H9 (cell line): ENCODE measurements around the gene EFCAB6. TPM values are rescaled to one million over a fixed set of nuclear protein-coding genes. Genes with fewer than 3 reads are reported as not detected.

Source experiments
- DNase-seq: peaks from one replicate; pipeline ENCODE4 v3.0.0-alpha.2; 2017
- H2AFZ ChIP-seq: one replicate; pipeline ENCODE4 v1.6.1; 2013; ENCODE audit warnings: mild to moderate bottlenecking, low read length, control low read depth, moderate library complexity
- H2AK5ac ChIP-seq: 2 replicates; pipeline ENCODE4 v1.6.1; 2013; ENCODE audit warnings: low read length, control low read depth, mixed read lengths; ENCODE audit not compliant: insufficient read length
- H2BK120ac ChIP-seq: one replicate; pipeline ENCODE4 v1.6.1; 2013; ENCODE audit warnings: low read depth, mild to moderate bottlenecking, low read length, control low read depth, inconsistent platforms; ENCODE audit not compliant: poor library complexity, severe bottlenecking
- H2BK12ac ChIP-seq: 2 replicates; pipeline ENCODE4 v1.6.1; 2013; ENCODE audit warnings: low read length, control low read depth, mixed read lengths, low read depth; ENCODE audit not compliant: insufficient read length
- H2BK15ac ChIP-seq: 2 replicates; pipeline ENCODE4 v1.6.1; 2013; ENCODE audit warnings: low read depth, low read length, control low read depth
- H2BK20ac ChIP-seq: one replicate; pipeline ENCODE4 v1.6.1; 2013; ENCODE audit warnings: low read depth, mild to moderate bottlenecking, low read length, control low read depth, inconsistent platforms; ENCODE audit not compliant: poor library complexity, severe bottlenecking
- H2BK5ac ChIP-seq: 2 replicates; pipeline ENCODE4 v1.6.1; 2013; ENCODE audit warnings: low read length, control low read depth, mixed read lengths; ENCODE audit not compliant: insufficient read length
- H3K14ac ChIP-seq: 2 replicates; pipeline ENCODE4 v1.6.1; 2013; ENCODE audit warnings: low read length, control low read depth; ENCODE audit not compliant: insufficient read depth
- H3K18ac ChIP-seq: 2 replicates; pipeline ENCODE4 v1.6.1; 2013; ENCODE audit warnings: low read depth, mild to moderate bottlenecking, mixed read lengths, low read length, control low read depth; ENCODE audit not compliant: insufficient read length
- H3K23ac ChIP-seq: 2 replicates; pipeline ENCODE4 v1.6.1; 2013; ENCODE audit warnings: low read length, control low read depth, mixed read lengths, low read depth; ENCODE audit not compliant: insufficient read length
- H3K23me2 ChIP-seq: 2 replicates; pipeline ENCODE4 v1.6.1; 2013; ENCODE audit warnings: low read depth, mild to moderate bottlenecking, mixed read lengths, low read length, control low read depth; ENCODE audit not compliant: insufficient read length, poor library complexity, severe bottlenecking
- H3K27ac ChIP-seq: 2 replicates; pipeline ENCODE4 v1.5.1; 2013; ENCODE audit warnings: low read length, control low read depth, mixed read lengths, low read depth; ENCODE audit not compliant: insufficient read length
- H3K27me3 ChIP-seq: 2 replicates; pipeline ENCODE4 v1.6.1; 2013; ENCODE audit warnings: low read length, control low read depth, inconsistent platforms; ENCODE audit not compliant: insufficient read depth
- H3K4ac ChIP-seq: 2 replicates; pipeline ENCODE4 v1.6.1; 2013; ENCODE audit warnings: low read depth, mild to moderate bottlenecking, control low read depth, inconsistent platforms, low read length, moderate library complexity
- H3K4me1 ChIP-seq: 2 replicates; pipeline ENCODE4 v1.6.1; 2013; ENCODE audit warnings: low read length, control low read depth, inconsistent platforms; ENCODE audit not compliant: insufficient read depth
- H3K4me2 ChIP-seq: 2 replicates; pipeline ENCODE4 v1.6.1; 2013; ENCODE audit warnings: low read length, control low read depth, mixed read lengths; ENCODE audit not compliant: insufficient read length, insufficient read depth
- H3K56ac ChIP-seq: 2 replicates; pipeline ENCODE4 v1.6.1; 2013; ENCODE audit warnings: low read depth, mild to moderate bottlenecking, mixed read lengths, low read length, control low read depth; ENCODE audit not compliant: insufficient read length
- H3K79me1 ChIP-seq: 2 replicates; pipeline ENCODE4 v1.6.1; 2013; ENCODE audit warnings: low read depth, mild to moderate bottlenecking, moderate library complexity, low read length, control low read depth, inconsistent platforms; ENCODE audit not compliant: insufficient read depth, poor library complexity, severe bottlenecking
- H3K79me2 ChIP-seq: 2 replicates; pipeline ENCODE4 v1.6.1; 2013; ENCODE audit warnings: low read length, control low read depth, inconsistent platforms; ENCODE audit not compliant: insufficient read depth
- H3K9ac ChIP-seq: 2 replicates; pipeline ENCODE4 v1.6.1; 2013; ENCODE audit warnings: low read length, control low read depth, mixed read lengths; ENCODE audit not compliant: insufficient read length; ENCODE audit errors: extremely low read depth
- H3K9me3 ChIP-seq: one replicate; pipeline ENCODE4 v1.6.1; 2013; ENCODE audit warnings: low read depth, low read length, inconsistent platforms; ENCODE audit not compliant: control insufficient read depth
- H3T11ph ChIP-seq: one replicate; pipeline ENCODE4 v1.6.1; 2013; ENCODE audit warnings: mild to moderate bottlenecking, low read length, control low read depth, inconsistent platforms
- H4K20me1 ChIP-seq: one replicate; pipeline ENCODE4 v1.6.1; 2013; ENCODE audit not compliant: control insufficient read depth, insufficient read length, insufficient read depth
- H4K5ac ChIP-seq: 2 replicates; pipeline ENCODE4 v1.6.1; 2013; ENCODE audit warnings: low read depth, mild to moderate bottlenecking, mixed read lengths, low read length, control low read depth; ENCODE audit not compliant: insufficient read length
- H4K8ac ChIP-seq: replicated peaks from 2 replicates; pipeline ENCODE4 v1.6.1; 2013; ENCODE audit warnings: low read length, control low read depth, mixed read lengths, low read depth; ENCODE audit not compliant: insufficient read length
- H4K91ac ChIP-seq: 2 replicates; pipeline ENCODE4 v1.6.1; 2013; ENCODE audit warnings: low read depth, mild to moderate bottlenecking, moderate library complexity, mixed read lengths, low read length, control low read depth; ENCODE audit not compliant: insufficient read length
- H3K27ac Mint-ChIP-seq, 3 experiments: 2 replicates in 2 of 3; 3 replicates in 1 of 3; pipeline ENCODE4 v1.8.0; 2020 to 2021; ENCODE audit warnings: mixed read lengths in 3 of 3, mild to moderate bottlenecking in 1 of 3, moderate library complexity in 1 of 3
- H3K27me3 Mint-ChIP-seq: 2 replicates; pipeline ENCODE4 v1.8.0; 2021; ENCODE audit warnings: low read depth, mild to moderate bottlenecking, moderate library complexity, mixed read lengths
- H3K36me3 Mint-ChIP-seq, 3 experiments: 2 replicates in 2 of 3; 3 replicates in 1 of 3; pipeline ENCODE4 v1.8.0; 2020 to 2021; ENCODE audit warnings: low read depth in 3 of 3, mixed read lengths in 3 of 3; ENCODE audit not compliant: insufficient read depth in 1 of 3
- H3K4me1 Mint-ChIP-seq, 2 experiments: 2 replicates each; pipeline ENCODE4 v1.8.0; 2020; ENCODE audit warnings: mixed read lengths in 2 of 2
- H3K4me3 Mint-ChIP-seq, 2 experiments: 2 replicates in 1 of 2; 3 replicates in 1 of 2; pipeline ENCODE4 v1.8.0; 2020 to 2021; ENCODE audit warnings: mild to moderate bottlenecking in 2 of 2, mixed read lengths in 2 of 2, moderate library complexity in 1 of 2
- H3K9me3 Mint-ChIP-seq, 2 experiments: 2 replicates in 1 of 2; 3 replicates in 1 of 2; pipeline ENCODE4 v1.8.0; 2020; ENCODE audit warnings: mild to moderate bottlenecking in 2 of 2, mixed read lengths in 2 of 2, moderate library complexity in 1 of 2
- WGBS: extraction: QIAGEN DNeasy Blood & Tissue Kit; methylation state at CpG from one replicate; pipeline ENCODE4 v1.1.7; 2013; ENCODE audit warnings: missing lambda C conversion rate, low lambda C conversion rate, mixed read lengths; ENCODE audit not compliant: insufficient read length; ENCODE audit errors: extremely low coverage; 5-methylcytosine and 5-hydroxymethylcytosine counted together
- total RNA-seq: library from RNA; stranded (reverse); gene quantifications from 2 replicates; pipeline ENCODE4 v1.2.1, GENCODE V29; 2021
- TF ChIP-seq, protein P1 (sequence below): fragments of 200-600 bp; sonication (generic); conservative IDR thresholded peaks from 3 replicates; pipeline ENCODE4 v1.8.0; 2021; ENCODE audit warnings: antibody characterized with exemption, mild to moderate bottlenecking

The EFCAB6 gene
- total RNA-seq, 1 experiment from 2014 or later = 0.31 TPM

DNA sequence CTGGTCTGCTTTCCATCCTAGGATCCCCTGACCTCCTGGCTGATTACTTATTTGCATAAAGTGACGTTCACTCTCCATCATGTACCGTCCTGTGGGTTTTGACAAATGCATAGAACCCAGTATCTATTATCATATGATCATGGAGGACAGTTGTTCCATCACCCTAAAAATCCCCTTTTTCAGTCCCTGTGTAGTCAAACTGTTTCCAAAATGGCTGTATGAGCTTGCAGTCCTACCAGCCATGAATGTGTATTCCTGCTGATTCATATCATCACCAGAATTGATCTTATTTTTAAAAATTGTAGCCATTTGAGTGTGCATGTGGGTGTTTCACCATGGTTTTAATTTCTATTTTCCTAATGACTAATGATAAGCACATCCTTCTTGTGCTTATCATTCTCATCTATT, 291.5 kb downstream of the EFCAB6 start:
- H3K27ac ChIP-seq = no peak overlapping the region
- no peak overlapping the region for H4K8ac ChIP-seq
- H4K91ac ChIP-seq = no peak overlapping the region
- no peak overlapping the region for H3K56ac ChIP-seq
- TF ChIP-seq, protein P1, sequence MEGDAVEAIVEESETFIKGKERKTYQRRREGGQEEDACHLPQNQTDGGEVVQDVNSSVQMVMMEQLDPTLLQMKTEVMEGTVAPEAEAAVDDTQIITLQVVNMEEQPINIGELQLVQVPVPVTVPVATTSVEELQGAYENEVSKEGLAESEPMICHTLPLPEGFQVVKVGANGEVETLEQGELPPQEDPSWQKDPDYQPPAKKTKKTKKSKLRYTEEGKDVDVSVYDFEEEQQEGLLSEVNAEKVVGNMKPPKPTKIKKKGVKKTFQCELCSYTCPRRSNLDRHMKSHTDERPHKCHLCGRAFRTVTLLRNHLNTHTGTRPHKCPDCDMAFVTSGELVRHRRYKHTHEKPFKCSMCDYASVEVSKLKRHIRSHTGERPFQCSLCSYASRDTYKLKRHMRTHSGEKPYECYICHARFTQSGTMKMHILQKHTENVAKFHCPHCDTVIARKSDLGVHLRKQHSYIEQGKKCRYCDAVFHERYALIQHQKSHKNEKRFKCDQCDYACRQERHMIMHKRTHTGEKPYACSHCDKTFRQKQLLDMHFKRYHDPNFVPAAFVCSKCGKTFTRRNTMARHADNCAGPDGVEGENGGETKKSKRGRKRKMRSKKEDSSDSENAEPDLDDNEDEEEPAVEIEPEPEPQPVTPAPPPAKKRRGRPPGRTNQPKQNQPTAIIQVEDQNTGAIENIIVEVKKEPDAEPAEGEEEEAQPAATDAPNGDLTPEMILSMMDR = no peak
- no peak overlapping the region for H3T11ph ChIP-seq
- no peak overlapping the region for H2BK120ac ChIP-seq
- Mint-ChIP-seq H3K4me1 (no peaks in the 10 kb centered on the region), H3K4me3 (no peak overlapping the region), H3K27me3 (peaks cover 2% of the 10 kb centered on the region; the same call in 1 of the 2 replicates), H3K27ac (no peak overlapping the region), H3K36me3 (no peaks in the 10 kb centered on the region), H3K9me3 (no peaks in the 10 kb centered on the region)
- H3K18ac ChIP-seq = no peak overlapping the region
- H2BK5ac ChIP-seq = no peak overlapping the region
- WGBS = no CpG with 5 or more reads among the region's 2 CpGs
- no peak overlapping the region for H2AFZ ChIP-seq
- no peak overlapping the region for H3K4ac ChIP-seq
- H4K5ac ChIP-seq = no peak overlapping the region
- no peak overlapping the region for H3K23ac ChIP-seq
- H2BK15ac ChIP-seq = no peak overlapping the region
- no peaks in the 10 kb centered on the region for H3K79me1 ChIP-seq
- H3K4me1 ChIP-seq = no peaks in the 10 kb centered on the region
- no peaks in the 10 kb centered on the region for H3K23me2 ChIP-seq
- no peaks in the 10 kb centered on the region for H3K9me3 ChIP-seq
- H3K27me3 ChIP-seq = no peaks in the 10 kb centered on the region
- H2AK5ac ChIP-seq = no peak overlapping the region
- no peaks in the 10 kb centered on the region for H4K20me1 ChIP-seq
- H3K4me2 ChIP-seq = no peak overlapping the region
- no peak overlapping the region for H2BK12ac ChIP-seq
- no peaks in the 10 kb centered on the region for H3K79me2 ChIP-seq
- H2BK20ac ChIP-seq = no peak overlapping the region
- no peak for DNase-seq
- H3K9ac ChIP-seq = no peak overlapping the region
- no peak overlapping the region for H3K14ac ChIP-seq
